ENCODE measurements around the gene MINDY1. TPM values are rescaled to one million over a fixed set of nuclear protein-coding genes. Genes with fewer than 3 reads are reported as not detected.

Gene MINDY1
- total RNA-seq, 1 donor from 2014 or later, result 26.5 TPM

DNA sequence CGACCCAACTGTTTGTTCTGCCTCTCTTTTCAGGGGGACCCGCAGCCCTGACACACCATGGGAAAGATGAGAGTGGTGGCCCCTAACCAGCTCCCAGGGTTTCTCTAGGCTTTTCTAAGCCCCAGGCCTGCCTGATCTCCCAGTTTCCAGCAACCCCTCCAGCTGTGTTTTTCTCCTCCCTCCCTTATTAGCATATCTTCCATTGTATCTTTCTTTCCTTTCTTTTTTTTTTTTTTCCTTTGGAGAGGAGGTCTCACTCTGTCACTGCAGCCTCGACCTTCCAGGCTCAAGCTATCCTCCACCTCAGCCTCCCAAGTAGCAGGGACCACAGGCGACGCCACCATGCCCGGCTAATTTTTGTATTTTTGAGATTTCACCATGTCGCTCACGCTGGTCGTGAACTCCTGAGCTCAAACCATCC lies 30.3 kb downstream of the MINDY1 start:
- H3K4me1 ChIP-seq, result peaks cover 64% of the 10 kb centered on the region
- no peaks in the 10 kb centered on the region for H3K36me3 ChIP-seq
- H3K27ac ChIP-seq, result peak overlapping the region; percentile 84
- no peaks in the 10 kb centered on the region for H3K27me3 ChIP-seq
- no peak for ATAC-seq
- TF ChIP-seq, protein P1, sequence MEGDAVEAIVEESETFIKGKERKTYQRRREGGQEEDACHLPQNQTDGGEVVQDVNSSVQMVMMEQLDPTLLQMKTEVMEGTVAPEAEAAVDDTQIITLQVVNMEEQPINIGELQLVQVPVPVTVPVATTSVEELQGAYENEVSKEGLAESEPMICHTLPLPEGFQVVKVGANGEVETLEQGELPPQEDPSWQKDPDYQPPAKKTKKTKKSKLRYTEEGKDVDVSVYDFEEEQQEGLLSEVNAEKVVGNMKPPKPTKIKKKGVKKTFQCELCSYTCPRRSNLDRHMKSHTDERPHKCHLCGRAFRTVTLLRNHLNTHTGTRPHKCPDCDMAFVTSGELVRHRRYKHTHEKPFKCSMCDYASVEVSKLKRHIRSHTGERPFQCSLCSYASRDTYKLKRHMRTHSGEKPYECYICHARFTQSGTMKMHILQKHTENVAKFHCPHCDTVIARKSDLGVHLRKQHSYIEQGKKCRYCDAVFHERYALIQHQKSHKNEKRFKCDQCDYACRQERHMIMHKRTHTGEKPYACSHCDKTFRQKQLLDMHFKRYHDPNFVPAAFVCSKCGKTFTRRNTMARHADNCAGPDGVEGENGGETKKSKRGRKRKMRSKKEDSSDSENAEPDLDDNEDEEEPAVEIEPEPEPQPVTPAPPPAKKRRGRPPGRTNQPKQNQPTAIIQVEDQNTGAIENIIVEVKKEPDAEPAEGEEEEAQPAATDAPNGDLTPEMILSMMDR (IDR thresholded peaks at IDR 0.05), result no peak
- intact Hi-C loops (cut with DNase I), result no loop called here
- H3K4me3 ChIP-seq, result no peak overlapping the region
- H3K9me3 ChIP-seq, result no peaks in the 10 kb centered on the region
- DNase-seq, result no peak

DNA sequence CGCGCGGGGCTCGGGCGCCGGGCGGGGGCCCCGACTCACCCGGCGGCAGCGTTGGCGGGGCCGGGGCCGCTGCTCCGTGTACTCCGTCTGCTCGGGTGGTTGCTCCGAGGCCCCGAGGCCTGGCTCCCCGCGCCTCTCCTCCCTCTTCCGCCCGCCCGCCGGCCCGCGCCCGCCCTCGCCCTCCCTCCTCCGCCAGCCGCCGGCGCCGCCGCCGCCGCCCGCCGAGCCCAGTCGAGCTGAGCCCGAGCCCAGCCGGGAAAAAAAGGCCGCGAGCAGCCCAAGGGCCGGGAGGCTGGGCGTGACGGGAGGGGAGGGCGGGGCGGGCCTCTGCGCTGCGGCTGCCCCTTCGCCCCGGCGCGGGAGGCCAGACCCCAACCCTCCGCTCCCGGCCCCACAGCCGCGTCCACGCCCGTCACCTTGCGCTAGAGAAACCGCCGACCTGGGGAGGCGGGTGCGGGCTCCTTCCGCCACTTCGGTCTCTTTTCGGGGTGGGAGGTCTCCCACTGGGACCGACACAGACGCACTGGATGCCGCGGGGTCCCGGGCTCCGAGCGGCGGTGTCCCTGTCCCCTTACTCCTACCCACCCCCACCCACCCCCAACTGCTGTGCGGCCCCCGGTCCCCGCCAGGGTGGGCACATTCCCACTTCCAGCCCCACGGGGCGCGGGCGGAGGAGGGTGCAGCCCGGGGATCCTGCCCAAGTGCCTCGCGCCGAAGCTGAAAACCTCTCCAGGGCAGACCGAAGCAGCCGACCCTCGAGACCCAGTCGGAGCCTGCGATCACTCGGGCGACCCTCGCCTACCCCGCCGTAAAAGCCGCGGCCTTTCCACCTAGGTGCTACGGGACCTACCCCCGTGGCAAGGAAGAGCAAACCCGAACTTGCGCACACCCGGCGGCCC lies 31.9 kb downstream of the MINDY1 start, which contains the start of gene CERS2:
CERS2 (minus strand) TSS at position 256 of the 899 bp plus-strand sequence. CDS start 5,745 bp downstream, outside the sequence.
- DNase-seq (peak; percentile 94), ATAC-seq (peak; percentile 71)
- peak within 1 kb of the TSS; percentile 92 for H3K27ac ChIP-seq
- H3K9me3 ChIP-seq, result no peaks in the 10 kb centered on the region
- no peaks in the 10 kb centered on the region for H3K36me3 ChIP-seq
- no peaks in the 10 kb centered on the region for H3K27me3 ChIP-seq
- TF ChIP-seq, protein P1 (IDR thresholded peaks at IDR 0.05), result no peak
- H3K4me3 ChIP-seq, result peak within 1 kb of the TSS; percentile 68
- H3K4me1 ChIP-seq, result peaks cover 73% of the 10 kb centered on the region
- intact Hi-C loops (cut with DNase I), result no loop called here

DNA sequence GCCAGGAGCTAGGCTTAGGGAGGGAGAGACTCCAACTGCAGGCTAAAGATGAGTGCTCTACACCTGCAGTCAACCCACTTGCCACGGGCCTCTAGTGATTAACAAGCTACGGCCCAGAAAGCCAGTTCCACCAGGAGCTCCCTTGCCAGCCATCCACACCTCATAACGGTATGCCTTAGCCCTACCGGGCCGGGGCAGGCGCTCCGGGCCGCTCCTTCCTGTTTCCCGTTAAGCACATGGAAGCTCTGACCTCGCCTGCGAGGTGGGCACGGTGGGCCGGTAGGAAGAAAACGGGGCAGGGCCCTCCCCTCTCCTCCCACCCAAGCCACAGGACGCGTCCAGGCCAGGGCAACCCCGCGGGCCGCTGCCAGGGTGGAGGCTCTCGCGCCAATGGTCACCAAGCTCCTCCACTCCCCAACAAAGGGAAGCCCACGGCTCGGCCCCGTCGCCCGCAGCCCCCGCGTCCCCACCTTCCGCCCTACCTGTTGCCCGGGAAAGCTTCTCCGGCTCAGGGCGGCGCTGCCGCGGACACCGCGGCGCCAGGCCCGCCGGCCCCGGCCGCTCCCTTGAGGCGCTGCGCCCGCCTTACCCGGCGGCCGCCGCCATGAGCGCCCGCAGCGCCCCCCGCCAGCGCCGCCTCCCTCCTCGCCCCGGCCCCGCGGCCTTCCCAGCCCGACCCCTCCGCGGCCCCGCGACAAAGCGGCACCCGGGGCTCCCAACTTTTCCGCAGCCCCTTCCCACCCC lies 32.7 kb downstream of the MINDY1 start:
- Histone ChIP-seq H3K27me3 (no peaks in the 10 kb centered on the region), H3K27ac (peak overlapping the region; percentile 92), H3K36me3 (peaks cover 2% of the 10 kb centered on the region), H3K4me1 (peaks cover 69% of the 10 kb centered on the region), H3K4me3 (peak overlapping the region; percentile 68), H3K9me3 (no peaks in the 10 kb centered on the region)
- TF ChIP-seq, protein P1 (IDR thresholded peaks at IDR 0.05), result no peak
- DNase-seq (peak; percentile 77), ATAC-seq (peak; percentile 6)
- intact Hi-C loops (cut with DNase I), result no loop called here

DNA sequence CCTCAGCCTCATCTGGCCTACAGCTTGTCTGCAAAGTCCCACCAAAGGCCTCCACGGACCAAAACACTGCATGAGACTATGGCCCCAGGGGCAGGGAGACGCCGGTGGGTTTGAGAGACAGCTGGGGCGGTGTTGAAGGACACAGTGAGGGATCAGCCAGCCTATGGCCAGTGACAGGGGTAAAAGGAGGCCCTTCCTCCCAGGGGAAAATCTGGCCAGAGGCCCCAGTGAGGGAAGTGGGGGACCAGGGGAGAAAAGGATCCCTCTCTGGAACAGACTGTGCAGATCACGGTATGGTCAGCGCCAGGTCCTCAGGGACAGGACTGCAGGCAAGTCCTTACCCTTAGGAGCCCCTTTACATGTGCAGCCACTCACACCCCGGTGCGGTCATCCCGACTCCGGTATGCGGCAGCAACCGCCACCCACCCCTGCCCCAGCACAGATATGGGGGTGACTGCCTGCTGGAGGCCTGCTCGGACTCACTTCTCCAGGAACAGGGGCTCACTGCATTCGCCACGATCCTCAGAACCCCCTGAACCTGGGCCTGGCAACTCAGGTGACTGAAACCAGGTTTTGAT lies 33.4 kb downstream of the MINDY1 start:
- Histone ChIP-seq H3K36me3 (peaks cover 9% of the 10 kb centered on the region), H3K27ac (peak overlapping the region; percentile 92), H3K4me1 (peaks cover 62% of the 10 kb centered on the region), H3K4me3 (peak overlapping the region; percentile 68), H3K9me3 (no peaks in the 10 kb centered on the region), H3K27me3 (no peaks in the 10 kb centered on the region)
- intact Hi-C loops (cut with DNase I), result no loop called here
- ATAC-seq (no peak), DNase-seq (peak; percentile 72)
- TF ChIP-seq, protein P1 (IDR thresholded peaks at IDR 0.05), result no peak

DNA sequence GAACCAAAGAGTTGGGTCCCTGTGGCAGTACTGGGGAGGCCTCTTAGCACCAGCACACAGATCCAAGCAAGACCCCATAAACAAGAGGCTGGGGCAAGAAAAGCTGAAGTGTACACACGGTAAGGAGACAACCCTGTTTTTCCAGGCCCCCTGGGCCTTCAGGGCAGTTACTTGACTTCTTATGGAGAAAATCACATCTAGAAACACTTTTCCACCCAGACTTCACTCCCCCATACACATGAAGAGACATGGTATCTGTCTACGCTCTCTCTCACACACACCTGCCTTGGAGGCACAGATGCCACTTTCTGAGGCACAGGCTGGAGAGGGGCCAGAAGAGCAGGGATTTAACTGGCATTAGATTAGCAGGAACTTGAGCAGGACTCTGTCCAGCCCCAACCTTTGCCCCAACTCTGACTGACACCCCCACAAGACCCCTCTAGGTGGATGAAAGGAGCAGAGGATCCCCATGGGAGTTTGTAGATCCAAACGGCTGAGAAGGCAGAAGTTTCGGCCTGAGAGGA lies 34.2 kb downstream of the MINDY1 start:
- Histone ChIP-seq H3K4me3 (peak overlapping the region; percentile 68), H3K27me3 (no peaks in the 10 kb centered on the region), H3K36me3 (peaks cover 17% of the 10 kb centered on the region), H3K4me1 (peaks cover 54% of the 10 kb centered on the region), H3K27ac (peak overlapping the region; percentile 92), H3K9me3 (no peaks in the 10 kb centered on the region)
- intact Hi-C loops (cut with DNase I), result no loop called here
- ATAC-seq, result no peak
- TF ChIP-seq, protein P1 (IDR thresholded peaks at IDR 0.05), result no peak
- no peak for DNase-seq
